HepG2 (cell line): ENCODE data around the gene FGL2. TPM values are rescaled to one million over a fixed set of nuclear protein-coding genes. Genes with fewer than 3 reads are reported as not detected.
"Not testable (repeated sequence)": the region's sequence is repeated elsewhere in the genome, so short reads cannot be mapped to it uniquely, and the experiment has no call there.

Experiments
- ATAC-seq: fragments of 200-7000 bp; cut with Tn5 transposase; 3 replicates; pipeline ENCODE4 v1.9.1; 2020; ENCODE audit warnings: mild to moderate bottlenecking, moderate library complexity
- BruUV-seq: library from RNA; stranded (reverse); fragments of 400-500 nt; replicated peaks from 2 replicates; lab custom pipeline; 2021; lab: Mats Ljungman, UMichigan
- CTCF ChIA-PET: fragments of 300-600 bp; formaldehyde crosslinking; extraction: SDS; loops from one replicate; lab custom pipeline; 2021; ENCODE audit warnings: low total read pairs, inconsistent platforms, low intra/inter-chr PET ratio; lab: Yijun Ruan, JAX
- POLR2A ChIA-PET: fragments of 350-600 bp; sonication (Branson Sonifier 250); formaldehyde crosslinking; loops from one replicate; lab custom pipeline; 2020; ENCODE audit warnings: antibody characterized with exemption, inconsistent platforms; lab: Yijun Ruan, JAX
- DNase-seq: peaks from one replicate; pipeline ENCODE4 v3.0.0-alpha.2; 2015; ENCODE audit warnings: low spot score
- FAIRE-seq: peaks from 3 replicates; lab custom pipeline; 2011; peaks lifted over from hg19 to GRCh38; lab: Jason Lieb, UNC
- H2AFZ ChIP-seq: one replicate; pipeline ENCODE4 v1.6.1; 2011; ENCODE audit warnings: low read length, inconsistent platforms
- H3K27ac ChIP-seq: fragments of 300-600 bp; 3 replicates; pipeline ENCODE4 v1.8.0; 2011; ENCODE audit warnings: mixed run types, mild to moderate bottlenecking, mixed read lengths, low read length, inconsistent platforms; ENCODE audit not compliant: insufficient read depth; ENCODE audit errors: extremely low read length
- H3K27me3 ChIP-seq, 2 experiments: fragments of 200-600 bp in 1 of 2; 2 replicates in 1 of 2; 3 replicates in 1 of 2; pipeline versions ENCODE4 v1.6.0 to v1.8.0; 2011; ENCODE audit warnings: low read length in 2 of 2, mild to moderate bottlenecking in 2 of 2, moderate library complexity in 2 of 2, inconsistent platforms in 1 of 2; ENCODE audit not compliant: insufficient read depth in 2 of 2, control insufficient read depth in 1 of 2
- H3K36me3 ChIP-seq, 2 experiments: fragments of 200-600 bp in 1 of 2; replicated peaks in 1 of 2; 2 replicates in 1 of 2; 3 replicates in 1 of 2; pipeline versions ENCODE4 v1.5.1 to v1.8.0; 2011; ENCODE audit warnings: low read length in 2 of 2, inconsistent platforms in 1 of 2; ENCODE audit not compliant: insufficient read depth in 2 of 2, control insufficient read depth in 1 of 2
- H3K4me1 ChIP-seq: 2 replicates; pipeline ENCODE4 v1.5.1; 2012; ENCODE audit warnings: low read length, inconsistent platforms; ENCODE audit not compliant: insufficient read depth
- H3K4me2 ChIP-seq: 2 replicates; pipeline ENCODE4 v1.6.0; 2011; ENCODE audit warnings: low read depth, low read length, inconsistent platforms
- H3K4me3 ChIP-seq, 3 experiments: fragments of 200-600 bp in 1 of 3; sonication (generic), shearing (Covaris generic) in 1 of 3; replicated peaks in 1 of 3; 2 replicates each; pipeline ENCODE4 v1.5.1; 2011 to 2016; ENCODE audit warnings: low read length in 3 of 3, inconsistent platforms in 2 of 3, low read depth in 2 of 3, mild to moderate bottlenecking in 2 of 3, control low read depth in 1 of 3, mixed read lengths in 1 of 3; ENCODE audit not compliant: insufficient read depth in 1 of 3
- H3K79me2 ChIP-seq: one replicate; pipeline ENCODE4 v1.6.1; 2011; ENCODE audit warnings: low read length, inconsistent platforms; ENCODE audit not compliant: insufficient read depth
- H3K9ac ChIP-seq: 2 replicates; pipeline ENCODE4 v1.6.0; 2011; ENCODE audit warnings: mild to moderate bottlenecking, low read depth, low read length, inconsistent platforms; ENCODE audit not compliant: insufficient read depth
- H3K9me3 ChIP-seq: 2 replicates; pipeline ENCODE4 v1.5.1; 2012; ENCODE audit warnings: mild to moderate bottlenecking, low read length
- H4K20me1 ChIP-seq: 2 replicates; pipeline ENCODE4 v1.6.0; 2011; ENCODE audit warnings: inconsistent platforms, mild to moderate bottlenecking, low read length, moderate library complexity; ENCODE audit not compliant: insufficient read depth
- WGBS: methylation state at CpG from one replicate; pipeline ENCODE4 v1.1.6; 2017; ENCODE audit warnings: low lambda C conversion rate; 5-methylcytosine and 5-hydroxymethylcytosine counted together
- in situ Hi-C: cut with HindIII; loops from 2 replicates; pipeline ENCODE4 v1.10.0; 2017; ENCODE audit warnings: low pct_unique_long_range_greater_than_20kb; ENCODE audit not compliant: extremely low pct_ligation_motif_present
- intact Hi-C: fragments of 100-400 bp; cut with micrococcal nuclease; formaldehyde crosslinking; loops from one replicate; pipeline ENCODE4 v1.10.0; 2022; ENCODE audit not compliant: unreplicated experiment
- polyA plus RNA-seq, 8 experiments: library from polyadenylated mRNA; depleted of rRNA in 3 of 8; stranded (reverse) in 7 of 8; unstranded in 1 of 8; fragments of >200 nt; fragmentation: Illumina TruSeq in 4 of 8; extraction: Trizol in 4 of 8; gene quantifications; 2 replicates each; pipeline versions ENCODE4 v1.2.1 to v1.2.3, GENCODE V29; 2011 to 2016; ENCODE audit warnings: low read depth in 4 of 8, missing spikeins in 1 of 8, mixed read lengths in 1 of 8; ENCODE audit not compliant: insufficient read depth in 1 of 8
- total RNA-seq, 5 experiments: library from RNA; depleted of rRNA; stranded (reverse); fragments of >200 nt; fragmentation: Illumina TruSeq; extraction: Trizol; gene quantifications; 2 replicates each; pipeline ENCODE4 v1.2.3, GENCODE V29; 2016; ENCODE audit warnings: low read depth in 1 of 5

The FGL2 gene
- total and polyA plus RNA-seq, 2 of the 13 experiments (the other 11 are each of a cell fraction or from before 2014, with no cell fraction given) = 0.04 to 0.15 TPM

GRCh38 chr7:77174418-77174817 is 25.2 kb downstream of the FGL2 start:
- H3K27ac ChIP-seq, intact Hi-C loops, FAIRE-seq, POLR2A ChIA-PET, CTCF ChIA-PET, H3K4me3 ChIP-seq, in situ Hi-C loops, H3K27me3 ChIP-seq, H3K9me3 ChIP-seq, H3K36me3 ChIP-seq, ATAC-seq, H3K4me1 ChIP-seq, BruUV-seq, H4K20me1 ChIP-seq, H2AFZ ChIP-seq, DNase-seq, H3K79me2 ChIP-seq, H3K4me2 ChIP-seq, H3K9ac ChIP-seq: not testable (repeated sequence)
- WGBS = 96% methylated on average over 3 of the region's 4 CpGs

- H3K27me3 ChIP-seq, FAIRE-seq, H3K4me2 ChIP-seq, BruUV-seq, DNase-seq, H3K36me3 ChIP-seq, CTCF ChIA-PET, H3K4me3 ChIP-seq, H3K9ac ChIP-seq, in situ Hi-C loops, H3K79me2 ChIP-seq, H4K20me1 ChIP-seq, POLR2A ChIA-PET, H3K4me1 ChIP-seq, intact Hi-C loops, ATAC-seq, H3K9me3 ChIP-seq, H2AFZ ChIP-seq, H3K27ac ChIP-seq: not testable (repeated sequence)
- WGBS = 92% methylated on average over 6 of the region's 6 CpGs
These were observed 27.0 kb downstream of the FGL2 start for GRCh38 chr7:77172437-77173172.

GRCh38 chr7:77171073-77171472 is 28.5 kb downstream of the FGL2 start:
- H3K4me1 ChIP-seq, FAIRE-seq, H2AFZ ChIP-seq, H3K4me2 ChIP-seq, H4K20me1 ChIP-seq, BruUV-seq, H3K27ac ChIP-seq, H3K4me3 ChIP-seq, H3K36me3 ChIP-seq, CTCF ChIA-PET, H3K27me3 ChIP-seq, in situ Hi-C loops, H3K9ac ChIP-seq, POLR2A ChIA-PET, H3K9me3 ChIP-seq, H3K79me2 ChIP-seq, DNase-seq, intact Hi-C loops, ATAC-seq: not testable (repeated sequence)
- 88% methylated on average over 4 of the region's 4 CpGs for WGBS
